ENCODE data around the gene CSH1.

GRCh38 chr17:63927464-63928171, 31.2 kb upstream of the CSH1 start:
- TF ChIP-seq CTCF (IDR thresholded peaks at IDR 0.05) = no peak
- TF ChIP-seq POLR2A (IDR thresholded peaks at IDR 0.05) = no peak

Data from body of pancreas (tissue), 4 donors.